Endodermal cell (in vitro differentiated cells): ENCODE data around the gene RFTN1. TPM values are rescaled to one million over a fixed set of nuclear protein-coding genes. Genes with fewer than 3 reads are reported as not detected.

Experiments used
- DNase-seq: peaks from one replicate; pipeline ENCODE4 v3.0.0-alpha.2; 2017
- H3K27ac ChIP-seq: 2 replicates; pipeline ENCODE4 v1.5.1; 2013; ENCODE audit warnings: mild to moderate bottlenecking, low read depth, low read length, moderate library complexity
- H3K27me3 ChIP-seq: 2 replicates; pipeline ENCODE4 v1.6.1; 2013; ENCODE audit warnings: mild to moderate bottlenecking, low read length, moderate library complexity; ENCODE audit not compliant: insufficient read depth, control insufficient read depth, poor library complexity, severe bottlenecking
- H3K36me3 ChIP-seq: 2 replicates; pipeline ENCODE4 v1.7.0; 2013; ENCODE audit warnings: mild to moderate bottlenecking, low read length, moderate library complexity; ENCODE audit not compliant: control insufficient read depth, insufficient read depth
- H3K4me1 ChIP-seq: one replicate; pipeline ENCODE4 v1.7.0; 2013; ENCODE audit warnings: low read length; ENCODE audit not compliant: control insufficient read depth, insufficient read depth
- H3K4me3 ChIP-seq: 2 replicates; pipeline ENCODE4 v1.5.1; 2013; ENCODE audit warnings: mild to moderate bottlenecking, low read length, moderate library complexity
- H3K9ac ChIP-seq: 2 replicates; pipeline ENCODE4 v1.6.1; 2013; ENCODE audit warnings: mild to moderate bottlenecking, low read length, moderate library complexity; ENCODE audit not compliant: poor library complexity, severe bottlenecking; ENCODE audit errors: extremely low read depth
- H3K9me3 ChIP-seq: 2 replicates; pipeline ENCODE4 v1.6.1; 2013; ENCODE audit warnings: mild to moderate bottlenecking, low read length, moderate library complexity; ENCODE audit not compliant: control insufficient read depth
- H3K27ac Mint-ChIP-seq: 2 replicates; pipeline ENCODE4 v1.8.0; 2020; ENCODE audit warnings: mixed read lengths
- H3K27me3 Mint-ChIP-seq: 2 replicates; pipeline ENCODE4 v1.8.0; 2021; ENCODE audit warnings: mild to moderate bottlenecking, mixed read lengths; ENCODE audit not compliant: insufficient read depth
- H3K36me3 Mint-ChIP-seq: 2 replicates; pipeline ENCODE4 v1.8.0; 2020; ENCODE audit warnings: low read depth, mixed read lengths
- H3K4me1 Mint-ChIP-seq: 2 replicates; pipeline ENCODE4 v1.8.0; 2020; ENCODE audit warnings: mixed read lengths
- H3K4me3 Mint-ChIP-seq: 2 replicates; pipeline ENCODE4 v1.8.0; 2020; ENCODE audit warnings: mild to moderate bottlenecking, moderate library complexity, mixed read lengths
- H3K9me3 Mint-ChIP-seq: 2 replicates; pipeline ENCODE4 v1.8.0; 2020; ENCODE audit warnings: mild to moderate bottlenecking, mixed read lengths
- CTCF ChIP-seq: fragments of 200-600 bp; sonication (generic); conservative IDR thresholded peaks from 2 replicates; pipeline ENCODE4 v1.5.0; 2021; ENCODE audit warnings: antibody characterized with exemption, mild to moderate bottlenecking
- WGBS, 2 experiments: methylation state at CpG; one replicate each; pipeline versions ENCODE4 v1.1.5 to v1.1.7; 2013; ENCODE audit warnings: missing lambda C conversion rate in 2 of 2, mixed read lengths in 1 of 2; ENCODE audit not compliant: insufficient coverage in 1 of 2, insufficient read length in 1 of 2; 5-methylcytosine and 5-hydroxymethylcytosine counted together
- total RNA-seq, 2 donors: library from RNA; stranded (reverse); fragmentation: NEBNext Ultra II Directional in 1 of 2; extraction: Animal tissue kit (Norgen Biotek cat#: 25700) in 1 of 2; gene quantifications; 2 replicates in 1 of 2; 3 replicates in 1 of 2; pipeline ENCODE4 v1.2.1, GENCODE V29; 2021

Gene RFTN1
- total RNA-seq, 2 donors from 2014 or later = 0.80 to 1.1 TPM

GRCh38 chr3:16552757-16553156, 39.3 kb upstream of the RFTN1 start:
- 77 to 100% methylated on average over 2 of the region's 3 CpGs for WGBS, 2 experiments
- no peaks in the 10 kb centered on the region for H3K4me1 ChIP-seq
- no peak for TF ChIP-seq CTCF
- Mint-ChIP-seq H3K9me3 (no peaks in the 10 kb centered on the region), H3K27me3 (peaks cover 2% of the 10 kb centered on the region), H3K4me3 (no peak overlapping the region), H3K4me1 (peaks cover 6% of the 10 kb centered on the region), H3K36me3 (no peaks in the 10 kb centered on the region), H3K27ac (no peak overlapping the region)
- no peak overlapping the region for H3K27ac ChIP-seq
- no peaks in the 10 kb centered on the region for H3K36me3 ChIP-seq
- no peaks in the 10 kb centered on the region for H3K27me3 ChIP-seq
- H3K4me3 ChIP-seq = no peak overlapping the region
- no peak overlapping the region for H3K9ac ChIP-seq
- H3K9me3 ChIP-seq = no peaks in the 10 kb centered on the region
- DNase-seq = no peak

- WGBS, 2 experiments = 95 to 100% methylated on average over 1 to 4 of the region's 4 CpGs
- peaks cover 2% of the 10 kb centered on the region for H3K27me3 Mint-ChIP-seq
- no peak overlapping the region for H3K27ac ChIP-seq
- H3K27ac Mint-ChIP-seq = peak overlapping the region; percentile 89
- DNase-seq = no peak
- no peaks in the 10 kb centered on the region for H3K9me3 ChIP-seq
- H3K27me3 ChIP-seq = no peaks in the 10 kb centered on the region
- no peaks in the 10 kb centered on the region for H3K9me3 Mint-ChIP-seq
- no peak overlapping the region for H3K4me3 ChIP-seq
- H3K4me3 Mint-ChIP-seq = no peak overlapping the region
- no peaks in the 10 kb centered on the region for H3K36me3 ChIP-seq
- no peaks in the 10 kb centered on the region for H3K36me3 Mint-ChIP-seq
- no peak overlapping the region for H3K9ac ChIP-seq
- H3K4me1 Mint-ChIP-seq = peaks cover 6% of the 10 kb centered on the region
- TF ChIP-seq CTCF = no peak
- H3K4me1 ChIP-seq = no peaks in the 10 kb centered on the region
Observed at GRCh38 chr3:16551342-16551976, 38.0 kb upstream of the RFTN1 start.

GRCh38 chr3:16550676-16551341, 37.3 kb upstream of the RFTN1 start:
- H3K4me3 ChIP-seq = no peak overlapping the region
- H3K4me1 Mint-ChIP-seq = peaks cover 6% of the 10 kb centered on the region
- TF ChIP-seq CTCF = peak; percentile 95
- 4 to 20% methylated on average over 4 to 6 of the region's 7 CpGs for WGBS, 2 experiments
- H3K9me3 Mint-ChIP-seq = no peaks in the 10 kb centered on the region
- H3K36me3 ChIP-seq = no peaks in the 10 kb centered on the region
- H3K27ac ChIP-seq = no peak overlapping the region
- H3K9me3 ChIP-seq = no peaks in the 10 kb centered on the region
- no peaks in the 10 kb centered on the region for H3K36me3 Mint-ChIP-seq
- peak overlapping the region; percentile 12 for H3K4me3 Mint-ChIP-seq
- peaks cover 2% of the 10 kb centered on the region for H3K27me3 Mint-ChIP-seq
- H3K27ac Mint-ChIP-seq = peak overlapping the region; percentile 89
- DNase-seq = peak; percentile 94
- H3K4me1 ChIP-seq = no peaks in the 10 kb centered on the region
- H3K27me3 ChIP-seq = no peaks in the 10 kb centered on the region
- H3K9ac ChIP-seq = no peak overlapping the region
